Parietal lobe (tissue), 1 donor: ENCODE measurements around the gene SHISA3. TPM values are rescaled to one million over a fixed set of nuclear protein-coding genes. Genes with fewer than 3 reads are reported as not detected.

ENCODE experiments used
- total RNA-seq: library from RNA; depleted of rRNA; stranded (reverse); fragments of >200 nt; gene quantifications from one replicate; pipeline ENCODE4 v1.2.3, GENCODE V29; 2014

The SHISA3 gene
- not detected for total RNA-seq

GRCh38 chr4:42396752-42397634, at the start of gene SHISA3:
SHISA3 (plus strand) TSS chr4:42397488; CDS start chr4:42398057, 569 bp downstream.

Other genes starting within 250 kb of the SHISA3 start
- 16.9 TPM for gene BEND4, start 244.8 kb upstream of the SHISA3 start, total RNA-seq